HG02571 (cell line): Measurements from ENCODE around the gene C9orf43.
"Not testable (repeated sequence)": the region's sequence is repeated elsewhere in the genome, so short reads cannot be mapped to it uniquely, and the experiment has no call there.

Source experiments
- ATAC-seq: cut with Tn5 transposase; IDR thresholded peaks from one replicate; pipeline ENCODE4 v1.9.1; 2021; ENCODE audit warnings: mild to moderate bottlenecking, moderate library complexity; ENCODE audit not compliant: unreplicated experiment

Gene C9orf43

DNA sequence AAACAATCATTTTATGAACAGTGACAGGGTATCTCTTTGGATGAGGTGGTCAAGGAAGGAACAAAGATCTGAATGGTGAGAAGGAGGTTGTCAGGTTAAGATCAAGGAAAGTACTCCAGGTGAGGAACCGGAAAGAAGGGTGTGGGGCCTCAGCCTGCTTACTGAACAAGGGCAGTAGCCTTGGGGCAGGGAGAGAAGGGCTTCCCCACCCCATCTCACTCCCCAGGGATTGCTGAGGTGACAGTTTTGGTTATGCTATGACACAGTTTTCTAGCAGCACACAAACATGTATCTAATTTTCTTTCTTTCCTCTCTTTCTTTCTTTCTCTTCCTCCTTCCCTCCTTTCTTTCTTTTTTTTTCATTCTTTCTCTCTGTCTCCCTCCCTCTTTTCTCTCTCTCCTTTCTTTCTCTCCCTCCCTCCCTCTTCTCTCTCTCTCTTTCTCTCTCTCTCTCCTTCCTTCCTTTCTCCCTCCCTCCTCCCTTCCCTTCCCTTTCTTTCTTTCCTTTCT, 29.6 kb upstream of the C9orf43 start:
- ATAC-seq: peak; percentile 57

DNA sequence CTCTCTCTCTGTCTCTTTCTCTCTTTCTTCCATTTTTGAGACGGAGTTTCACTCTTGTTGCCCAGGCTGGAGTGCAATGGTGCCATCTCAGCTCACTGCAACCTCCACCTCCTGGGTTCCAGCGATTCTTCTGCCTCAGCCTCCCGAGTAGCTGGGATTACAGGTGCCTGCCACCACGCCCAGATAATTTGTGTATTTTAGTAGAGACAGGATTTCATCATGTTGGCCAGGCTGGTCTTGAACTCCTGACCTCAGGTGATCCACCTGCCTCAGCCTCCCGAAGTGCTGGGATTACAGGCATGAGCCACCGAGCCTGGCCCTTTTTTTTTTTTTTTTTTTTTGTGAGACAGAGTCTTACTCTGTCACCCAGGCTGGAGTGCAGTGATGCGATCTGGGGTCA, 29.1 kb upstream of the C9orf43 start:
- ATAC-seq: not testable (repeated sequence)

DNA sequence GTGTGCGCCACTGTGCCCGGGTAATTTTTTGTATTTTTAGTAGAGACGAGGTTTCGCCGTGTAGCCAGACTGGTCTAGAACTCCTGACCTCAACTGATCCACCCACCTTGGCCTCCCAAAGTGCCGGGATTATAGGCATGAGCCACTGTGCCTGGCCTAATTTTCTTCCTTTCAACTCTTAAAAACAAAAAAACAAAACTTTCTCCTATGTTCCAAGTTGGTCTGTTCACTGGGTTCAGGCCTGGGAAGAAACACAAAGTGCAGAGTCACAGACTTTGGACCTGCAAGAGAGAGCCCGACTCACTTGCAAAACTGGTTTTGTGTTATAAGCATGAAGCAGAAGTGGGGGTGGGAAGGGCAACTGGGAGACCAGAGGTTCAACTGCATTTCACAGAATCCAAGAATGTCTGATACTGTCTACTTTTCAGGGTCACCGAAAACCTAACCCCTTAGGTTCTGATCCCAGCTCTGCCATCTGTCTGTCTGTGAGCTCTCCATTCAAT, 28.6 kb upstream of the C9orf43 start:
- no peak for ATAC-seq

DNA sequence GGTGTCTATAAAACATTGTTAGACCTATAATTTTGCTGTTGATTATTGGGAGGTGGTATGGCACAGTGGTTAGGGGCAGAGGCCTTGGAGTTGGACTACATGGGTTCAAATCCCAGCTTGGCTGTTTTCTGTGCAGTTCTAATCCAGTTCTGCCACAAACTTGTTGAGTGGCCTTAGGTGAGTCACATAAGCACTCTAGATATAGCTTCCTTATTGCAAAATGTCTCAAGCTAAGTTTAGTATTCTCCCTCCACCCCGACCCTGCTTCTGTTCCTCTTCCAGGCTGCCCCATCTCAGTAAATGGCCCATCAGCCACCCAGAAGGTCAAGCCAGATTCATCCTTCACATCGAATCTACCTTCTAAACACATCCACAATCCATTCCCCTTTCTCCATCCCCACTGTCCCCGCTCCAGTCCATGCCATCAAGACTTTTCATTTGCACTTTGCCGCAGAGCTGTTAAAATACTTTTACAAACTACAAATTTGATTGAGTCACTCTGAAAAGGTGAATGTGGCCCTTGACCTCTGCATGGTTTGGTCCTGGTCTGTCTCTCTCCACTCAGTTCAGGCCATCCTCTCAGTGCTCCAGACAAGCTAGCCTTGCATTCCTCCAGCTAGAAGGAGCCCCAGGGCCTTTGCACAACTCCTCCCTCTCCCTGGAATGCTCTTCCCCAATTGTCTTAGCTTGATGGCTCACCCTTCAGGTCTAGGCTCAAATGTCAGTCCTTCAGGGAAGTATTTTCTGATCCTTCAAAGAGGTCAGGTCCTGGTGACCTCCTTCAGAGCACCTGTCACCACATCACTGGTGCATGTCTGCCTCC, 23.8 kb upstream of the C9orf43 start:
- no peak for ATAC-seq

DNA sequence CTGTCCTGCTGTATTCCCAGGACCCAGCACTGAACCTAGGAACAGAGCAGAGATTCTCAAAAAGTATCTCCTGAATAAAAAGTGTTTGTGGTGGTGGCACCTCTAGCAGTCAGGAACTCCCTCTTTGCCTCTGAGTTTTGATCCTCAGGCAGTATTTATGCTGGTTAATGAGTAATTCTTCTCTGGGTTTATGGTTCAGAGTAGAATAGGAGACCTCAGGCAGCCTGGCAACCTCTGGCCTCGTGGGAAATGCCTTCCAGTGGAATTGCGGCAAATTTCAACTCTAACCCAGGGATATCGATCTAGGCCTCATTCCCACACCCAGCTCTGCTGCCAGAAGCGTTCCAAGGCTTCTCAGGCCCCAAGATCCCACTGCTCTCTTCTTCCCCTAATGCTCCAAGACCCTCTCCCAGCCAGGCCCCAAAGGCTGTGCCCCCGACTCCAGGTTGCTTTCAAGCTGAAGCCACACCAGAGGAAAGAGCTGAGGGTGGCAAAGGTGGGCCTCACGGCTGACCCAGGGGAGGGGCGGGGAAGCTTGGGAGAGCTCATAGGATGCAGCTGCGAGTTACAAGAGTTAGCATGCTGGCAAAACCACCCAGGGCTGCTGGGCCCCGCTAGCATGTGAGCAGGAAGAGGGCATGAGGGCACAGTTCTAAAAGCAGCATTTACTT, 22.9 kb upstream of the C9orf43 start:
- no peak for ATAC-seq

DNA sequence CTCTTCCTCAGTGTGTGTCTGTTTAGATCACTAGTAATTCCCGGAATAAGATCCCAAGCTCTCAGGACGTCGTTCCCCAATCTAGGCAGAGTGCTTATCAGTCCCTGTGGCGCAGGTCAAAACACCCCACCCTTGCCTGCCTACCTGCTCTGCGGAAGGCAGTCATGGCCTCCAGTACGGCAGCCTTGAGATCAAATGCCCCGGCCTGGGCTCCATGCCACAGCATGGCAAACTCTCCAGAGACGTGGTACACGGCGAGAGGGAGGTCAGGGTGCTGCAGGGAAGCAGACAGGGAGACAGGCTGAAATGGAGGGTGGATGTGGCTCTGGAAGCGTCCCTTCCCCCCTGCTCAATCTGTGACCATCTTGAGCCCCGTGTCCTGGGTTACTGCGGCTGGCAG, 21.7 kb upstream of the C9orf43 start:
- no peak for ATAC-seq

DNA sequence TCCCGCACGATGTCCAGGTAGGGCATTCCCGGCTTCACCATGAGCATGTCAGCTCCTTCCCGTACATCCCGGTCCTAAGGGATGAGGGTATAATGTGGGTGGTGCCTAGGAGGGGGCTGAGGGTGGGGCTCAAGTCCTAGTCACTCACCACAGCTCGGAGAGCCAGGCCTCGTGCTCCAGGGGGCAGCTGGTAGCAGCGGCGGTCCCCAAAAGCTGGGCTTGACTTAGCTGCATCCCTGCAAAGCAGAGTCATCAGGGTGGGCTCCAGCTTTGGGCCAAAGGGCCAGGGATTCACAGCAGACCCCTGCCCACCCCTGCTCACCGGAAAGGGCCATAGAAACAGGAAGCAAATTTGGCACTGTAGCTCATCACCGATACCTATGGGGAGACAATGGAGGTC, 21.1 kb upstream of the C9orf43 start:
- no peak for ATAC-seq

DNA sequence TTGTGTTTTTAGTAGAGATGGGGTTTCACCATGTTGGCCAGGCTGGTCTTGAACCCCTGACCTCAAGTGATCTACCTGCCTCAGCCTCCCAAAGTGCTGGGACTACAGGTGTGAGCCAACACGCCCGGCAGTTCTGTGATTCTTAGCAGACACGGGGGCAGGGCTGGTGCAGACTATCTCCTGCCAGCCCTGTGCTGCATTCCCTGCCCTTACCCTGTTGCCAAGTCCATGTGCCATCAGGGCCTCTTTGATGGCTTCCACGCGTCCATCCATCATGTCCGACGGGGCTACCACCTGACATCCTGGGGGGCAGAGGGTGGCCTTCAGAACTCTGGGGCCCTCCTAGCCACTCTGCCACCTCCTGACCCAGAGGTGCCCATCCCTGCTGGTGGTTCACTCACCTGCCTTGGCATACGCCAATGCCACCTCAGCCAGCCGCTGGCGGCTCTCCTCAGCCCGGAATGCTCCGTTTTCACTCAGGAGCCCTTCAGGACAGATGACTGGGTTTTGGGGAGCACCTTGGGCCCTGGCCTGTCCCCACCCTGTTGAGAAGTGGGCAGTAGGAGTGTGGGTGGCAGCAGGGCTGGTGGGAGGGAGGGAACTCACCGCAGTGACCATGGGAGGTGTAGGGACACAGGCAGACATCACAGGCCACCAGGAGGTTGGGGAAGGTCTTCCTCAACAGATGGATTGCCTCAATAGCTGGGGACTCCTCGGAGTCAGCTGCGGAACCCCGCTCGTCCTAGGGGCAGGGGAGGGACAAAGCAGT, 20.2 kb upstream of the C9orf43 start:
- ATAC-seq: no peak

DNA sequence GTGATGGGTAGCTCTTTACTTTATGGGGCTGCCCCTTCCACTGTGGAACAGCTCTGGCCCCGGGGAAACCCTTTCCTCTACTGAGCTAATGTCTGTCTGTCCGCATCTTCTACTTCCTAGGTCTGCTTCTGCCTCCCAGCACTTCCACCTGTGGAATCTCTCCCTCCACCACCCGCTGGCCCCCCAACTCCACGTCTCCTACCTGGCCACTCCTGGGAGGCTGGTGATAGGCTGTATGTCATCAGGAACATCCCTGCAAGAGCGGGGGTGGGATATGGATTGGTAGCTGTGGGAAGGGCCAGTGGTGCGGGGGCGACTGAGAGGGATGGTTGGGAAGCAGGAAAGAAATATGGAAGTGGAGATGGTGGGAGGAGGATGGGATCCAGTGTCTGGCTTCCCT, 18.6 kb upstream of the C9orf43 start:
- ATAC-seq: no peak

DNA sequence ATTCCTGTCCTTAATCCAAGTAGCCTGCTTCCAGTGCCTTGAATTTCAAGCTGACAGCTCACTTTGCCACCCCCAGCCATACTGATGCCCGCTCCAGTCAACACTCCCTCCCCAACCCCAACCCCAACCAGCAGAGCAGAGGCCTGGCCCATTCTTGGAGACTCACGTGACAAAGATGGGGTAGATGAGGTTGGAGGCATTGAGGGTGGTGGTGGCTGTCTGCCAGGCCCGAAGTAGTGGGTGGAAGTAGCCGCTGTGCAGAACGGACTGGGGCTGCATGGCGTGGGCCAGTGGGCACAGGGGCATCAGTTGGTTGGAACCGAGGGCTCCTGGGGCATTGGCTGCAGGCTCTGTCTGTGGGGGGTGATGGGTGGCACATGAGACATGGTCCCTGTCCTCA, 17.3 kb upstream of the C9orf43 start:
- no peak for ATAC-seq

DNA sequence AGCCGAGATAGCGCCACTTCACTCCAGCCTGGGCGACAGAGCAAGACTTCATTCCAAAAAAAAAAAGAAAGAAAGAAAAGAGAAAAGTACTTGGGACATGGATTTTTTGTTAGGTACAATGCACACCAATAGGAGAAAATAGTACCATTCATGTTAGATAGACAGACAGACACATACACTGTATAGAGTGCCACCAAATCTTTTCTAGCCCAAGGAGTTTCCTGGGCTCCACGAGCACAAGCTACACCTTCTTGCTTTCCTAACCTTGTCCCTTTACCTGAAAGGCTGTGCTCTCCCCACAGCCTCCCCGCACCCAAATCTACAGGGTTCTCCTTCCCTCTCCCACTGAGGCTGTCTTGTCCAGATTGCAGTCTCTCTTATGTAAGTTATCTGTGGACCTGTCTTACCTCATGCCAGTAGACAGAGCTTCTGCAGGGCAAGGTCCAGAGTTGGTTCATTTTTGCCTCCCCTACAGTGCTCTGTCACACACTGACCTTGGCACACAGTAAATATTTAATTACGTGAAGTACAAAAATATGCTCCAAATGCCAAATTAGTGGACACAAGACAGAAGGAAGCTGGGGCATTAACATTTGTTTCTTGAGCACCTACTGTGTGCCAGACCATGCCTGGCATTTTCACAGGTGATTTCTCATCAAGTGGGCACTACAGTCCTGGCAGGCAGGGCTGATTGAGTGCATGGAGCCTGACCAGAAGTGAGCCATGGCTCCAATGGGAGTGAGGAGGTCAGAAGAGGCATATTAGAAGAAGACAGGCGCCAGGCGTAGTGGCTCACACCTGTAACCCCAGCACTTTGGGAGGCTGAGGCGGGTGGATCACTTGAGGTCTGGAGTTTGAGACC, 15.3 kb upstream of the C9orf43 start:
- no peak for ATAC-seq

DNA sequence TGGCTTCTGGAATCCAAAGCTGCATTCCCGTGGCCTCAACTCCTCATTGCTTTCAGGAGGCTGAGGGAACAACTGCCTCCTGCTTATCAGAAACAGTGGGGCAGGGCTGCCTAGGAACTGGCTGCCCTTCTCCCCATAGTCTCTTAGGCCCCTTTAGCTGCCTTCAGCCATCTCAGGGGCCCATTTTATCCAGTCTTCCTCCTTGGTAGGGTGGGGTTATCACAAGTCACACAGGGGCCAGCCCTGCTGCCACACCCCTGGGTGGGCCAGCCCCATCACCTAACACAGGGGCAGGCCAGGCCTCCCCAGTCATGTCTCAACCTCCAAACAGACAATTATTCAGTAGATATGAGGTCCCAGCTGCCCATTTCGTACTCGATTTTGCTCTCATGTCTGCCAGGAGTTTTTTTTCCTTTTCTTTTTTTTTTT, 13.3 kb upstream of the C9orf43 start:
- no peak for ATAC-seq

DNA sequence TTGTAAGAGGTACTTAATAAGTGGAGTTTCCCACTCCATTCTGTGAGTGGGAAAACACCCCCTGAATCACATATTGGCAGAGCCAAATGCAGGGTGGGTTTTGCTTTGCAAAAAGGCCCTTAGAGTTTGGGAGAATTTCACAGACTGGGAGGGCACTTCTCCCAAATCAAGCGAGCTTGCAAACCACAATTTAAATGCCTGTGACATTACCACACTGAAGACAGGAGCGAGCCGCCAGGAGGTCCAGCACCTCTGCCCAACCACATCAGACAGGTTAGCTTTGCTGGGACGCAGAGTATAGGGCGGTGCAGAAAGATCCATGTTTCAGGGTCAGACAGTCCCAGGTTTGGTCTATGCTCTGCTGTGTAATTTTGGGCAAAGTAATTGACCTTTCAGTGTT, 11.8 kb upstream of the C9orf43 start:
- no peak for ATAC-seq

DNA sequence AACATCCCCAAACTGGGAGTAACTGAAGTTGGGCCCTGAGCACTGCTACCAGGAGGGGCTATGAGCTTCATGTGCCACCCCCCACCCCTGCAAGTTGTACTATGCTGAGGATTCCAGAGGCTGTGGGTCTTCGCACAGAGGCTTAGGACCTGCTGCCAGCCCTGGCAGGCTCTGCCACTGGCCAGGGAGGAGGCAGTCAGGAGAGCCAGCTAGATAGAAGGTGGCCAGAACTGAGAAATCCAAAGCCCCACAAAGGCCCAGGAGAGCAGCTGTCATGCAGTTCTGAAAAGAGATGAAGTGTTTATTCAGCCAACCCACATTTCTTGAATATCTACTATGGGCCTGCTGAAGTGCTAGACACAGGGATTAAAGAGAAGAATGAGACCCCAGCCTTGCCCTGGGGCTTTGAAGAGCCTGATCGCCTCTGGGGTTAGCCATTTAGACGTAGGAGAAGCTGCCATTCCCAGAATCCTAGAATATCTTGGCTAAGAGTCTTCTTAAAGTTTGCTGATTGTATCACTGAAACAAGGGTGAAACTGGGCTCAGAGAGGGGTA, 10.8 kb upstream of the C9orf43 start:
- ATAC-seq: no peak

DNA sequence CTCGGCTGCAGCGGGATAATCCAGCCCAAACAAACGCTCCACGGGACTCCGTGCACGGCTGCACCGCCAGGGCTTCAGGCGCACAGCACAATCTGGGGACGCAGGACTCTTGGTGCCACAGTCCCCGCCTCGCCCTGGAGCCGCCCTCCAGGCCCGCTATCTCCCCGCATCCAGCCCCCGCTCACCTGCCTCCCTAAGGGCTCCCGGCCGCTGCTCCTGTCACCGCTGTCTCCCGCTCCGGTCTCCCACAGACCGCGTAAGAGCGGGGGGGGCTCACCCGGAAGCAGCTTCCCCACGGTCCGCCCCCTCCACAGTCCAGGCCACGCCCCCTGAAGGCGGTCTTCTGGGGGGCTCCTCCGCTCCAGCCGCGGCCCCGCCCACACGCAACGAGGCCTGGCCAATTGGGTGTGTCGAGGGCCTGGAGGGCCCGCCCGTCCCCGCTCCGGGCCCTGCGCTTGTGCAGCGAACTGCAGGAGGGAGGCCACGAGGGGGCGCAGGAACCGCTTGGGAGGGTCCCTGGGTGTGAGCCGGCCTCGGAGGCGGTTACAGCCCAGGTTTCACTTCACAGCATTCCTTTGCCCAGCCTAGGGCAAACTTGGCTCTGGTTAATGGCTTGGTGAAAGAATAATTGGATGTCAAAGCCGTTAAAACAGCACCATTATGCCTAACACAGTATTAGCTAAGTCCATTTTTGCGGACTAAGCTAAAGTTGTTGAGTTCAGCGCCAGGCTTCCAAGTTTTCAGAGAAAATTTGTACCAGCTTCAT, 9.3 kb upstream of the C9orf43 start, which contains the start of gene ALAD:
ALAD (minus strand) TSS at position 258 of the 766 bp plus-strand sequence. CDS start 7,725 bp downstream, outside the sequence.
- peak; percentile 99 for ATAC-seq

DNA sequence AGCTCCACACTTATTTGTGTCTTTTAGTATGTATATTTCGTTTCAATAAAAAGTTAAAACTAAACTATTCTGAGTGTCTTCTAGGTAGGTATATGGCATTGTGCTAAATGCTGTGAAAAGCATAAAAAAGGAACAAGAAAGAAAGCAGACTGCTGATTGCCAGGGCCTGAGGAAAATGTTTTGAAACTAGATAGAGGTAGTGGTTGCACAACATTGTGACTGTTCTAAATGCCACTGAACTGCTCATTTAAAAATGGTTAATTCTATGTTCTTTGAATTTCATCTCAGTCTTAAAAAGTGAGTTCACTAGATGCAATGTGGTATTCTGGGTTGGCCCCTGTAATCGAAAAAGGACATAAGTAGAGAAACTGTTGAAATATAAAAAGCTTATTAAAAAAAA, 6.9 kb upstream of the C9orf43 start:
- no peak for ATAC-seq

DNA sequence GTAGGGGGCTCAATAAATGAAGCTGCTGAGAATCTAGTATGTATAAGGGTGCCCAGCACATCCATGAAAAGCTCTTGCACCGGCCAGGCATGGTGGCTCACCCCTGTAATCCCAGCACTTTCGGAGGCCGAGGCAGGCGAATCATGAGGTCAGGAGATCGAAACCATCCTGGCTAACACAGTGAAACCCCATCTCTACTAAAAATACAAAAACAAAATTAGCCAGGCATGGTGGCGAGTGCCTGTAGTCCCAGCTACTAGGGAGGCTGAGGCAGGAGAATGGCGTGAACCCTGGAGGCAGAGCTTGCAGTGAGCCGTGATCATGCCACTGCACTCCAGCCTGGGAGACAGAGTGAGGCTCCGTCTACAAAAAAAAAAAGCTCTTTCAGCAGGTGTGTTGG, 4.2 kb upstream of the C9orf43 start:
- not testable (repeated sequence) for ATAC-seq

DNA sequence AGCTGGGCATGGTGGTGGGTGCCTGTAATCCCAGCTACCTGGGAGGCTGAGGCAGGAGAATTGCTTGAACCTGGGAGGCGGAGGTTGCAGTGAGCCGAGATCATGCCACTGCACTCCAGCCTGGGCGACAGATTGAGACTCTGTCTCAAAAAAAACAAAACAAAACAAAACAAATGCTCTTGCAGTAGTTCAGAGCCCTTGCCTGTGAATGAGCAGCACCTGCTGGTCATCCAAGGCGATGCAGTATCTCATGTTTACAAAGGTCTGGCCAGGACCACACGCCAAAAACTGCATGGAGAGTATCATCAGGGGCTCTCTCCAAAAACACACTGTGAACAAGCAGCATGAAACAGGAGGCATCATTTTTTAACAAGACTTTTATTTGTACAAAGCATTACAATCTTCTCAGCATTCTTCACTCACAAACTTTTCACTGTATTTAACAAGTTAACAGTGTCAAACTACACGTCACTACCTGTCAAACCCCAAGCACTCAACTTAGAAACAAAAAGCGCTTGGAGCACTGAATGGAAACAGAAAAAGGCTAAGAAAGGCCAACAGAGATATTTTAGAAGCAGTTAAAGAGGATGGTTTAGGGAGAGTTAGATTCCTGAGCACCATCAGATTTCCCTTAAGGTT, 3.6 kb upstream of the C9orf43 start:
- not testable (repeated sequence) for ATAC-seq

DNA sequence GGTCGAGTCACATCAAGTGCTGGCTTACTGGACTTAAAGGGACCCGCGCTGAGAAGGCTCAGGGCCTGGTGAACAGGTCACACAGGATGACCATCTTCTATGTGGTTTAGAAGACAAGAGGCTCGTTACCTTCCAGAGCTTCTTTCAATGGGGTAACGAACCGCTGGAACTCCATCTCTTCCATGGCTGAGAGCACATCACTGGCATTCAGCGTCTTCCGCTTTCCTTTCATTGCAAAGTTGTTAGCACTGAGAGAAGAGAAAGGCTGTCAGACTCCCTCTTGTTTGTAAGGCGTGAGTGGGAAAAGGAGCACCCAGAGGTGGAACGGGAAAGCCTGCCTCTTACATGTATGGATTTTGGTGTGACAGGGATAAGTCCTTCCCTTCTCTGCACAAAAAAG, 1.1 kb upstream of the C9orf43 start:
- no peak for ATAC-seq
